GM12801 (cell line): Measurements from ENCODE around the gene PRKAA2.

Experiments
- TF ChIP-seq, protein P1 (sequence below): IDR thresholded peaks from one replicate; pipeline ENCODE4 v1.5.1; 2011; ENCODE audit warnings: control low read depth; ENCODE audit not compliant: insufficient read length; ENCODE audit errors: extremely low read depth

PRKAA2 gene

DNA sequence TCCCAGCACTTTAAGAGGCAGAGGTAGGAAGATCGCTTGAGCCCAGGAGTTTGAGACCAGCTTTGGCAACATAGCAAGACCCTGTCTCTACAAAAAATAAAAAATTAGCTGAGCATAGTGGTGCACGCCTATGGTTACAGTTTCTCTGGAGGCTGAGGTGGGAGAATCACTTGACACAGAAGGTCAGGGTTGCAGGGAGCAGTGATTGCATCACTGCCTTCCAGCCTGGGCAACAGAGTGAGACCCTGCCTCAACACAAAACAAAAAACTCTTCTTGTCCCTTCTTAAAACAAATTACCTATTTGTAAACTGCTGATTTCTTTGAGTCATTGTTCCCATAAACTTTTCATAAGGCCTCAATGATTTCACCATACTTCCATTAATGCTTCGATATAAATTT, 18.7 kb downstream of the PRKAA2 start:
- TF ChIP-seq, protein P1, sequence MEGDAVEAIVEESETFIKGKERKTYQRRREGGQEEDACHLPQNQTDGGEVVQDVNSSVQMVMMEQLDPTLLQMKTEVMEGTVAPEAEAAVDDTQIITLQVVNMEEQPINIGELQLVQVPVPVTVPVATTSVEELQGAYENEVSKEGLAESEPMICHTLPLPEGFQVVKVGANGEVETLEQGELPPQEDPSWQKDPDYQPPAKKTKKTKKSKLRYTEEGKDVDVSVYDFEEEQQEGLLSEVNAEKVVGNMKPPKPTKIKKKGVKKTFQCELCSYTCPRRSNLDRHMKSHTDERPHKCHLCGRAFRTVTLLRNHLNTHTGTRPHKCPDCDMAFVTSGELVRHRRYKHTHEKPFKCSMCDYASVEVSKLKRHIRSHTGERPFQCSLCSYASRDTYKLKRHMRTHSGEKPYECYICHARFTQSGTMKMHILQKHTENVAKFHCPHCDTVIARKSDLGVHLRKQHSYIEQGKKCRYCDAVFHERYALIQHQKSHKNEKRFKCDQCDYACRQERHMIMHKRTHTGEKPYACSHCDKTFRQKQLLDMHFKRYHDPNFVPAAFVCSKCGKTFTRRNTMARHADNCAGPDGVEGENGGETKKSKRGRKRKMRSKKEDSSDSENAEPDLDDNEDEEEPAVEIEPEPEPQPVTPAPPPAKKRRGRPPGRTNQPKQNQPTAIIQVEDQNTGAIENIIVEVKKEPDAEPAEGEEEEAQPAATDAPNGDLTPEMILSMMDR: no peak

DNA sequence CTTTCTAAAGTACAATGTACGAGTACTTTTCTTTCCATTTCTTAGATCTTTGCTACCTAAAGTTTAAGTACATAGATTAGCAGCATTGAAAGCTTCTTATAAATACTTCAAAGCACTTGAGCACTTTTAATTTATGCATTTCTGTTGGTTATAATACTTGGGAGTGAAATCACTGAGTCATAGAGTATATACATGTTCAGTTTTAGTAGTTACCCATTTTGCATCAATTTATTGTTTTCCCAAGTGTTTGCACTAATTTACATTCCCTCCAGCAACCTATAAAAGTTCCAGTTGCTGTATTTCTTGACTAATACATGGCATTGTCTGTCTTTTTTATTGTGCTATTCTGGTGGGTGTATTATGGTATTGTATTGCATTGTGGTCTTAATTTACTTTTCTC, 20.3 kb downstream of the PRKAA2 start:
- TF ChIP-seq, protein P1: no peak

DNA sequence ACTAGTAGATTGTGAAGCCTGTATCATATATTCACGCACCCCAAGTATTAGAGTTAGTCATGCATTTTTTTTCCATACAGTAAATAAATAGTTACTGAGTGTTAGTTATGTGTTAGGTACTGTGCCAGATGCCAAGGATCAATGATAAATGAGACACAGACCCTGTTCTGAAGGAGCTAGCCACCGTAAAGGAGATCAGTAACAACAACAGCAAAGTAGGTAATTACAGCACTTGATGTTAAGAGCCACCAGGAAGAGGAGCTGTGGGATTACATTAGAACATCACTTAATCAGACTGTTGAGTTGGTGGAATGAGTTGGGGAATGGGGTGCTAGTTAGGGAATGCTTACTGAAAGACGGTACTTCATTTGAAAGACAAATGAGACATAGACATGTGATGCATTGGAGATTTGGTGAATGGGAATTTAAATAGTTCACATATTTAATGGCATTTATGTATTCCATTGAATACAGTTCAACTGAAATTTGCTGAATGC, 21.0 kb downstream of the PRKAA2 start:
- TF ChIP-seq, protein P1: no peak

- TF ChIP-seq, protein P1: no peak
Observed at GRCh38 chr1:56670350-56670749, 25.2 kb downstream of the PRKAA2 start.

- TF ChIP-seq, protein P1: no peak
Observed at GRCh38 chr1:56671085-56671484, 26.0 kb downstream of the PRKAA2 start.

GRCh38 chr1:56671542-56671941, 26.4 kb downstream of the PRKAA2 start:
- TF ChIP-seq, protein P1: no peak

DNA sequence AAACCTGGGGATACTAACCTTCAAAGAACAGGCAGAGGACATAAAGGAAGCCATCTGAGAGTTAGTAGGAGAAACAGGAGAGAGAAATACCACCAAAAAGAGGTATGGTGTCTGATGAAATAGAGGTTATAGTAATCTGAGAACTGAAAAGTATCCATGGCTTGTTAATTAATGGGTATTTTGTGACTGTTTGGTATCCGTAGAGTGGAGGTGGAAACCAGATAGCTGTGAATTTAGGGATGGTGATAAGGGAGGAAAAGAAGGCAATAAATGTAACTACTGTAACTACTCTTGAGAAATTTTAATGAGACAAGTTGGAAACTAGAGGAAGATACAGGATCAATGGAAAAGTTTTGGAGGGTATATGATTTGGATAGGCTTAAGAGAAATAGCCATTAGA, 27.5 kb downstream of the PRKAA2 start:
- TF ChIP-seq, protein P1: no peak

DNA sequence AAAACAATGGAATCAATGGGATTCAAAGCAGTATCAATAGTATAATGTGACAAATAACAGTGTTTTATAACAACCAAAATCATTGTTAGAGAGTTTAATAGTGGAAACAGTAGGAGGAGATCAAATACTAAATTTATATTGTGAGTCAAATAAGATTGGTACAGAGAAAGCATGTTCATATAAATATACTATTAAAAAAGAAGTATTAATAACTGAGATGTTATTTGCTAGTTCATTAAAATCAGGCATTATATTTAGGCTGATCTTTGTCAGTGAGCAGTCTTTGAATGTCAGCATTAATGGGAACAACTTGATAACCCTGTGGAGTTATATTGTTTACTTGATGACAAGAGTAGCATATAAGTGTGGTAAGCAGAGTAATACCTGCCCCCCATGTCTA, 30.6 kb downstream of the PRKAA2 start:
- TF ChIP-seq, protein P1: no peak
